ENCODE results near the gene TIMM21. TPM values are rescaled to one million over a fixed set of nuclear protein-coding genes. Genes with fewer than 3 reads are reported as not detected.

TIMM21 gene
- polyA plus RNA-seq, 3 donors = 66.3 to 70.7 (median 66.4) TPM

- DNase-seq (ENCODE audit: low read depth in 3 of 3, low spot score in 2 of 3) = no peak
These were observed 38.3 kb downstream of the TIMM21 start for GRCh38 chr18:74186661-74187060.

GRCh38 chr18:74190086-74190485 is 41.8 kb downstream of the TIMM21 start:
- no peak for DNase-seq (ENCODE audit: low read depth in 3 of 3, low spot score in 2 of 3)

- no peak for DNase-seq (ENCODE audit: low read depth in 3 of 3, low spot score in 2 of 3)
These were observed 43.3 kb downstream of the TIMM21 start for GRCh38 chr18:74191577-74191976.

GRCh38 chr18:74194691-74195090 is 46.4 kb downstream of the TIMM21 start:
- no peak for DNase-seq (ENCODE audit: low read depth in 3 of 3, low spot score in 2 of 3)

- peak; percentile 57 to 72 (median 60) for DNase-seq (ENCODE audit: low read depth in 3 of 3, low spot score in 2 of 3)
These were observed 48.1 kb downstream of the TIMM21 start for GRCh38 chr18:74196220-74197119.

GRCh38 chr18:74197705-74198341 is 49.5 kb downstream of the TIMM21 start:
- DNase-seq (ENCODE audit: low read depth in 3 of 3, low spot score in 2 of 3) = no peak

GRCh38 chr18:74198453-74198852 is 50.1 kb downstream of the TIMM21 start:
- no peak for DNase-seq (ENCODE audit: low read depth in 3 of 3, low spot score in 2 of 3)

GRCh38 chr18:74200780-74201179 is 52.5 kb downstream of the TIMM21 start:
- DNase-seq (ENCODE audit: low read depth in 3 of 3, low spot score in 2 of 3) = no peak

- DNase-seq (ENCODE audit: low read depth in 3 of 3, low spot score in 2 of 3) = no peak
These were observed 55.5 kb downstream of the TIMM21 start for GRCh38 chr18:74203811-74204210.

GRCh38 chr18:74204526-74205152 is 56.3 kb downstream of the TIMM21 start:
- no peak for DNase-seq (ENCODE audit: low read depth in 3 of 3, low spot score in 2 of 3)

Other genes with a start within 250 kb of the TIMM21 start
- gene FBXO15, start 689 bp upstream of the TIMM21 start, polyA plus RNA-seq (ENCODE audit: insufficient read length in 3 of 3) = 1 to 10 TPM; 5.4 to 7.0 (median 6.7) TPM
- gene CYB5A, start 143.4 kb downstream of the TIMM21 start, polyA plus RNA-seq (ENCODE audit: insufficient read length in 3 of 3) = 100 to 1,000 TPM; 279 to 338 (median 337) TPM
- under 1 TPM; 0.24 to 0.35 (median 0.28) TPM for gene C18orf63, start 167.3 kb downstream of the TIMM21 start, polyA plus RNA-seq (ENCODE audit: insufficient read length in 3 of 3)

All from right renal cortex interstitium (tissue), 3 donors.